Measurements from ENCODE around the gene CHML.

DNA sequence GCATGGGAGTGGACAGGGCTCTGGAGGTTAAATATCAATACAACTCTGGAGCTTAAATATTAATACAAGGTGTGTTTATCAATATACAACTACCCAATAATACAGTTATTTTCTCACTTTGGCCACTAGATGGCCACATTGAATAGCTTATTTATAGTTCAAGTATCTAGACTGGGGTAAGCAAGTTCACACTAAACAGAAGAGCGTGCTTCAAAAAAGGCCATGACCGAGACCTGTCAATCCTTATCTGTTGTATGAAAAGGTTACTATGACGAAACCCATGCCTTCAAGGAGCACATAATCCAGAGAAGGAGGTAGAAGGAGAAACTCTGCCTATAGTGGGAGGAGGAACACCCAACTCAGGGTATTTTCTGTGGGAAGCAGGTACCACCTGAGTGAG is 29.1 kb downstream of the CHML start:
- TF ChIP-seq, protein P1, sequence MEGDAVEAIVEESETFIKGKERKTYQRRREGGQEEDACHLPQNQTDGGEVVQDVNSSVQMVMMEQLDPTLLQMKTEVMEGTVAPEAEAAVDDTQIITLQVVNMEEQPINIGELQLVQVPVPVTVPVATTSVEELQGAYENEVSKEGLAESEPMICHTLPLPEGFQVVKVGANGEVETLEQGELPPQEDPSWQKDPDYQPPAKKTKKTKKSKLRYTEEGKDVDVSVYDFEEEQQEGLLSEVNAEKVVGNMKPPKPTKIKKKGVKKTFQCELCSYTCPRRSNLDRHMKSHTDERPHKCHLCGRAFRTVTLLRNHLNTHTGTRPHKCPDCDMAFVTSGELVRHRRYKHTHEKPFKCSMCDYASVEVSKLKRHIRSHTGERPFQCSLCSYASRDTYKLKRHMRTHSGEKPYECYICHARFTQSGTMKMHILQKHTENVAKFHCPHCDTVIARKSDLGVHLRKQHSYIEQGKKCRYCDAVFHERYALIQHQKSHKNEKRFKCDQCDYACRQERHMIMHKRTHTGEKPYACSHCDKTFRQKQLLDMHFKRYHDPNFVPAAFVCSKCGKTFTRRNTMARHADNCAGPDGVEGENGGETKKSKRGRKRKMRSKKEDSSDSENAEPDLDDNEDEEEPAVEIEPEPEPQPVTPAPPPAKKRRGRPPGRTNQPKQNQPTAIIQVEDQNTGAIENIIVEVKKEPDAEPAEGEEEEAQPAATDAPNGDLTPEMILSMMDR (IDR thresholded peaks at IDR 0.05; ENCODE audit: poor library complexity) = peak; percentile 69
- TF ChIP-seq EZH2 (IDR thresholded peaks at IDR 0.05; ENCODE audit: borderline replicate concordance) = no peak

Data from hepatocyte (in vitro differentiated cells).